HEK293 (cell line): Measurements from ENCODE around the gene FBLN2.

ENCODE experiments used
- ATF2 ChIP-seq: fragments of 450-650 bp; formaldehyde crosslinking; IDR thresholded peaks from 2 replicates; pipeline ENCODE4 v1.5.1; 2016; ENCODE audit warnings: missing biosample characterization, missing genetic modification characterization, low read depth
- CTCF ChIP-seq: fragments of 450-650 bp; formaldehyde crosslinking; IDR thresholded peaks from 2 replicates; pipeline ENCODE4 v1.5.1; 2016; ENCODE audit warnings: missing biosample characterization, missing genetic modification characterization
- FEZF1 ChIP-seq: fragments of 450-650 bp; formaldehyde crosslinking; IDR thresholded peaks from 2 replicates; pipeline ENCODE4 v1.5.1; 2016; ENCODE audit warnings: missing biosample characterization, missing genetic modification characterization
- GFI1B ChIP-seq: fragments of 450-650 bp; formaldehyde crosslinking; IDR thresholded peaks from 2 replicates; pipeline ENCODE4 v1.5.1; 2016; ENCODE audit warnings: missing biosample characterization, missing genetic modification characterization
- SETDB1 ChIP-seq: IDR thresholded peaks from one replicate; pipeline ENCODE4 v1.6.1; 2017; ENCODE audit warnings: mild to moderate bottlenecking, low read length, moderate library complexity, mixed read lengths; ENCODE audit not compliant: insufficient read length
- ZNF114 ChIP-seq: fragments of 450-650 bp; formaldehyde crosslinking; IDR thresholded peaks from 2 replicates; pipeline ENCODE4 v1.5.0; 2017; ENCODE audit warnings: missing biosample characterization, missing genetic modification characterization
- TF ChIP-seq, protein P1 (sequence below): fragments of 450-650 bp; formaldehyde crosslinking; IDR thresholded peaks from 2 replicates; pipeline ENCODE4 v1.5.1; 2016; ENCODE audit warnings: missing biosample characterization, missing genetic modification characterization
- TF ChIP-seq, protein P2 (sequence below): fragments of 450-650 bp; formaldehyde crosslinking; IDR thresholded peaks from 2 replicates; pipeline ENCODE4 v1.5.1; 2017; ENCODE audit warnings: missing biosample characterization, missing genetic modification characterization

- TF ChIP-seq SETDB1 (no peak), CTCF (tag by site-specific recombination) (no peak), ATF2 (tag by site-specific recombination) (no peak), FEZF1 (no peak), GFI1B (tag by site-specific recombination) (no peak), ZNF114 (no peak)
- TF ChIP-seq, protein P1, sequence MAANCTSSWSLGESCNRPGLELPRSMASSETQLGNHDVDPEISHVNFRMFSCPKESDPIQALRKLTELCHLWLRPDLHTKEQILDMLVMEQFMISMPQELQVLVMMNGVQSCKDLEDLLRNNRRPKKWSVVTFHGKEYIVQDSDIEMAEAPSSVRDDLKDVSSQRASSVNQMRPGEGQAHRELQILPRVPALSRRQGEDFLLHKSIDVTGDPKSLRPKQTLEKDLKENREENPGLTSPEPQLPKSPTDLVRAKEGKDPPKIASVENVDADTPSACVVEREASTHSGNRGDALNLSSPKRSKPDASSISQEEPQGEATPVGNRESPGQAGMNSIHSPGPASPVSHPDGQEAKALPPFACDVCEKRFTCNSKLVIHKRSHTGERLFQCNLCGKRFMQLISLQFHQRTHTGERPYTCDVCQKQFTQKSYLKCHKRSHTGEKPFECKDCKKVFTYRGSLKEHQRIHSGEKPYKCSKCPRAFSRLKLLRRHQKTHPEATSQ: no peak
- TF ChIP-seq, protein P2, sequence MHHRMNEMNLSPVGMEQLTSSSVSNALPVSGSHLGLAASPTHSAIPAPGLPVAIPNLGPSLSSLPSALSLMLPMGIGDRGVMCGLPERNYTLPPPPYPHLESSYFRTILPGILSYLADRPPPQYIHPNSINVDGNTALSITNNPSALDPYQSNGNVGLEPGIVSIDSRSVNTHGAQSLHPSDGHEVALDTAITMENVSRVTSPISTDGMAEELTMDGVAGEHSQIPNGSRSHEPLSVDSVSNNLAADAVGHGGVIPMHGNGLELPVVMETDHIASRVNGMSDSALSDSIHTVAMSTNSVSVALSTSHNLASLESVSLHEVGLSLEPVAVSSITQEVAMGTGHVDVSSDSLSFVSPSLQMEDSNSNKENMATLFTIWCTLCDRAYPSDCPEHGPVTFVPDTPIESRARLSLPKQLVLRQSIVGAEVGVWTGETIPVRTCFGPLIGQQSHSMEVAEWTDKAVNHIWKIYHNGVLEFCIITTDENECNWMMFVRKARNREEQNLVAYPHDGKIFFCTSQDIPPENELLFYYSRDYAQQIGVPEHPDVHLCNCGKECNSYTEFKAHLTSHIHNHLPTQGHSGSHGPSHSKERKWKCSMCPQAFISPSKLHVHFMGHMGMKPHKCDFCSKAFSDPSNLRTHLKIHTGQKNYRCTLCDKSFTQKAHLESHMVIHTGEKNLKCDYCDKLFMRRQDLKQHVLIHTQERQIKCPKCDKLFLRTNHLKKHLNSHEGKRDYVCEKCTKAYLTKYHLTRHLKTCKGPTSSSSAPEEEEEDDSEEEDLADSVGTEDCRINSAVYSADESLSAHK (tag by site-specific recombination): no peak
These were observed 65.7 kb downstream of the FBLN2 start for GRCh38 chr3:13614607-13615006.
